ENCODE results near the gene C1orf21. TPM values are rescaled to one million over a fixed set of nuclear protein-coding genes. Genes with fewer than 3 reads are reported as not detected.

Gene C1orf21
- total and polyA plus RNA-seq, 7 experiments from 2014 or later: 0.46 to 8.5 (median 1.7) TPM; not detected in 2

- Histone ChIP-seq H3K27me3 (ENCODE audit: control insufficient read depth in 2 of 2, insufficient read depth in 2 of 2, low read length in 2 of 2) (no peaks in the 10 kb centered on the region), H3K27ac (ENCODE audit: low read depth, low read length) (no peak overlapping the region), H3K4me3 (ENCODE audit: low read length) (no peak overlapping the region), H3K9me3 (ENCODE audit: control insufficient read depth in 2 of 3, low read length in 3 of 3) (no peaks in the 10 kb centered on the region), H3K4me1 (ENCODE audit: control insufficient read depth in 2 of 2, insufficient read depth in 2 of 2, low read length in 2 of 2) (no peaks in the 10 kb centered on the region), H3K36me3 (ENCODE audit: control insufficient read depth in 2 of 3, insufficient read depth in 3 of 3, low read length in 3 of 3) (no peaks in the 10 kb centered on the region)
- DNase-seq (no peak), ATAC-seq (no peak)
- Mint-ChIP-seq H3K4me1 (peaks cover 0 to 3% (median 0%) of the 10 kb centered on the region in 7 donors), H3K9me3 (peaks cover 0 to 4% (median 0%) of the 10 kb centered on the region in 11 donors), H3K4me3 (no peak overlapping the region), H3K36me3 (no peaks in the 10 kb centered on the region), H3K27me3 (peaks cover 11 to 25% (median 15%) of the 10 kb centered on the region in 5 donors), H3K27ac (no peak overlapping the region)
- ChIA-PET CTCF (no interaction called here), POLR2A (interaction anchor here (0.6 kb wide), 1 partner anchor 18 kb away, joined by 3 read pairs; no protein-coding TSS in a partner anchor)
- intact Hi-C loops (cut with micrococcal nuclease): no loop called here
Measured at GRCh38 chr1:184557423-184558347, 170.9 kb downstream of the C1orf21 start.

DNA sequence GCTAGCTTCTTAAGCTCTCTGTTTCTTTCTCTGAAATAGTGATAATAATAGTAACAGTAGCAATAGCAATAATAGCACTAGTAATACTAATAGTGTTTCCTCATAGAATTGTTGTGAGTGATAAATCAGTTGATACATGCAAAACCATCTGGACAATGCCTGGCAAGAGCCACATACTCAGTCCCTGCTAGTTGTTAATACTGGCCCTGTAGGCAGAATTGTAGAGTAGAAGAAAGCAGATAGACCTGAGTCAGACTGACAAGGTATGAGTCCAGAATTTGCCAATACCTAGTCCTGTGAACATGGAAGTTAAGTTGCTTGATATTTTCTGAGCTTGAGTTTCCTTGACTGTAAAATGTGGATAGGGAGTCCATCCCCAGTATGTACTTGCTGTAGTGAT, 171.9 kb downstream of the C1orf21 start:
- intact Hi-C loops (cut with micrococcal nuclease): no loop called here
- DNase-seq (no peak), ATAC-seq (no peak)
- peaks cover 10 to 29% (median 18%) of the 10 kb centered on the region in 5 donors for H3K27me3 Mint-ChIP-seq
- no peak overlapping the region for H3K4me3 Mint-ChIP-seq
- Histone ChIP-seq H3K4me1 (ENCODE audit: control insufficient read depth in 2 of 2, insufficient read depth in 2 of 2, low read length in 2 of 2) (no peaks in the 10 kb centered on the region), H3K9me3 (ENCODE audit: control insufficient read depth in 2 of 3, low read length in 3 of 3) (no peaks in the 10 kb centered on the region), H3K4me3 (ENCODE audit: low read length) (no peak overlapping the region), H3K36me3 (ENCODE audit: control insufficient read depth in 2 of 3, insufficient read depth in 3 of 3, low read length in 3 of 3) (no peaks in the 10 kb centered on the region), H3K27me3 (ENCODE audit: control insufficient read depth in 2 of 2, insufficient read depth in 2 of 2, low read length in 2 of 2) (no peaks in the 10 kb centered on the region), H3K27ac (ENCODE audit: low read depth, low read length) (no peak overlapping the region)
- H3K36me3 Mint-ChIP-seq: no peaks in the 10 kb centered on the region
- POLR2A ChIA-PET: no interaction called here
- CTCF ChIA-PET: no interaction called here
- H3K27ac Mint-ChIP-seq: no peak overlapping the region
- peaks cover 0 to 3% (median 0%) of the 10 kb centered on the region in 7 donors for H3K4me1 Mint-ChIP-seq
- peaks cover 0 to 4% (median 0%) of the 10 kb centered on the region in 11 donors for H3K9me3 Mint-ChIP-seq

- Histone ChIP-seq H3K4me1 (ENCODE audit: control insufficient read depth in 2 of 2, insufficient read depth in 2 of 2, low read length in 2 of 2) (no peaks in the 10 kb centered on the region), H3K27ac (ENCODE audit: low read depth, low read length) (no peak overlapping the region), H3K4me3 (ENCODE audit: low read length) (no peak overlapping the region), H3K27me3 (ENCODE audit: control insufficient read depth in 2 of 2, insufficient read depth in 2 of 2, low read length in 2 of 2) (no peaks in the 10 kb centered on the region), H3K9me3 (ENCODE audit: control insufficient read depth in 2 of 3, low read length in 3 of 3) (no peaks in the 10 kb centered on the region), H3K36me3 (ENCODE audit: control insufficient read depth in 2 of 3, insufficient read depth in 3 of 3, low read length in 3 of 3) (no peaks in the 10 kb centered on the region)
- Mint-ChIP-seq H3K27me3 (peaks cover 5 to 29% (median 14%) of the 10 kb centered on the region in 5 donors), H3K4me3 (no peak overlapping the region), H3K27ac (peak overlapping the region in 1 of 9 donors; percentile 30), H3K9me3 (peaks cover 0 to 4% (median 0%) of the 10 kb centered on the region in 11 donors), H3K36me3 (no peaks in the 10 kb centered on the region), H3K4me1 (peaks cover 0 to 3% (median 0%) of the 10 kb centered on the region in 7 donors)
- intact Hi-C loops (cut with micrococcal nuclease): no loop called here
- ChIA-PET CTCF (no interaction called here), POLR2A (no interaction called here)
- no peak for DNase-seq
- ATAC-seq: no peak
Measured at GRCh38 chr1:184559117-184559713, 172.4 kb downstream of the C1orf21 start.

- Histone ChIP-seq H3K27ac (ENCODE audit: low read depth, low read length) (no peak overlapping the region), H3K9me3 (ENCODE audit: control insufficient read depth in 2 of 3, low read length in 3 of 3) (no peaks in the 10 kb centered on the region), H3K4me3 (ENCODE audit: low read length) (no peak overlapping the region), H3K36me3 (ENCODE audit: control insufficient read depth in 2 of 3, insufficient read depth in 3 of 3, low read length in 3 of 3) (no peaks in the 10 kb centered on the region), H3K27me3 (ENCODE audit: control insufficient read depth in 2 of 2, insufficient read depth in 2 of 2, low read length in 2 of 2) (no peaks in the 10 kb centered on the region), H3K4me1 (ENCODE audit: control insufficient read depth in 2 of 2, insufficient read depth in 2 of 2, low read length in 2 of 2) (no peaks in the 10 kb centered on the region)
- Mint-ChIP-seq H3K9me3 (peaks cover 0 to 3% (median 0%) of the 10 kb centered on the region in 11 donors), H3K36me3 (no peaks in the 10 kb centered on the region), H3K4me1 (peaks cover 0 to 3% (median 0%) of the 10 kb centered on the region in 7 donors), H3K27me3 (peaks cover 3 to 23% (median 8%) of the 10 kb centered on the region in 5 donors), H3K4me3 (no peak overlapping the region), H3K27ac (no peak overlapping the region)
- ChIA-PET POLR2A (no interaction called here), CTCF (no interaction called here)
- ATAC-seq (no peak), DNase-seq (no peak)
- intact Hi-C loops (cut with micrococcal nuclease): loop anchor here in 1 of 2 donors (2.0 kb wide), 1 partner anchor 488 kb away; no protein-coding TSS in a partner anchor
Measured at GRCh38 chr1:184562806-184563205, 176.0 kb downstream of the C1orf21 start.

GRCh38 chr1:184563308-184563707, 176.5 kb downstream of the C1orf21 start:
- no peak overlapping the region for H3K27ac Mint-ChIP-seq
- no peak for ATAC-seq
- no peak overlapping the region for H3K4me3 Mint-ChIP-seq
- ChIA-PET POLR2A (no interaction called here), CTCF (no interaction called here)
- H3K9me3 Mint-ChIP-seq: peaks cover 0 to 3% (median 0%) of the 10 kb centered on the region in 11 donors
- peaks cover 0 to 4% (median 0%) of the 10 kb centered on the region in 7 donors for H3K4me1 Mint-ChIP-seq
- no peaks in the 10 kb centered on the region for H3K4me1 ChIP-seq (ENCODE audit: control insufficient read depth in 2 of 2, insufficient read depth in 2 of 2, low read length in 2 of 2)
- no peaks in the 10 kb centered on the region for H3K9me3 ChIP-seq (ENCODE audit: control insufficient read depth in 2 of 3, low read length in 3 of 3)
- no peak for DNase-seq
- peaks cover 3 to 18% (median 8%) of the 10 kb centered on the region in 5 donors for H3K27me3 Mint-ChIP-seq
- H3K27ac ChIP-seq (ENCODE audit: low read depth, low read length): no peak overlapping the region
- intact Hi-C loops (cut with micrococcal nuclease): loop anchor here in 1 of 2 donors (2.0 kb wide), 1 partner anchor 489 kb away; no protein-coding TSS in a partner anchor
- H3K27me3 ChIP-seq (ENCODE audit: control insufficient read depth in 2 of 2, insufficient read depth in 2 of 2, low read length in 2 of 2): no peaks in the 10 kb centered on the region
- no peaks in the 10 kb centered on the region for H3K36me3 ChIP-seq (ENCODE audit: control insufficient read depth in 2 of 3, insufficient read depth in 3 of 3, low read length in 3 of 3)
- H3K36me3 Mint-ChIP-seq: no peaks in the 10 kb centered on the region
- no peak overlapping the region for H3K4me3 ChIP-seq (ENCODE audit: low read length)

GRCh38 chr1:184567009-184567408, 180.2 kb downstream of the C1orf21 start:
- H3K36me3 ChIP-seq (ENCODE audit: control insufficient read depth in 2 of 3, insufficient read depth in 3 of 3, low read length in 3 of 3): no peaks in the 10 kb centered on the region
- no peaks in the 10 kb centered on the region for H3K36me3 Mint-ChIP-seq
- H3K27ac Mint-ChIP-seq: no peak overlapping the region
- intact Hi-C loops (cut with micrococcal nuclease): no loop called here
- POLR2A ChIA-PET: no interaction called here
- no peaks in the 10 kb centered on the region for H3K9me3 ChIP-seq (ENCODE audit: control insufficient read depth in 2 of 3, low read length in 3 of 3)
- no peak for ATAC-seq
- H3K4me3 ChIP-seq (ENCODE audit: low read length): no peak overlapping the region
- CTCF ChIA-PET: no interaction called here
- H3K9me3 Mint-ChIP-seq: no peaks in the 10 kb centered on the region
- no peak for DNase-seq
- H3K4me3 Mint-ChIP-seq: no peak overlapping the region
- no peaks in the 10 kb centered on the region for H3K4me1 ChIP-seq (ENCODE audit: control insufficient read depth in 2 of 2, insufficient read depth in 2 of 2, low read length in 2 of 2)
- H3K27me3 Mint-ChIP-seq: peaks cover 3 to 21% (median 8%) of the 10 kb centered on the region in 5 donors
- H3K27ac ChIP-seq (ENCODE audit: low read depth, low read length): no peak overlapping the region
- peaks cover 0 to 4% (median 0%) of the 10 kb centered on the region in 7 donors for H3K4me1 Mint-ChIP-seq
- H3K27me3 ChIP-seq (ENCODE audit: control insufficient read depth in 2 of 2, insufficient read depth in 2 of 2, low read length in 2 of 2): no peaks in the 10 kb centered on the region
